HG03066 (cell line): ENCODE results near the gene PLA2G6.

ENCODE experiments used
- ATAC-seq: cut with Tn5 transposase; IDR thresholded peaks from one replicate; pipeline ENCODE4 v1.9.1; 2021; ENCODE audit warnings: low read depth; ENCODE audit not compliant: unreplicated experiment

The PLA2G6 gene

DNA sequence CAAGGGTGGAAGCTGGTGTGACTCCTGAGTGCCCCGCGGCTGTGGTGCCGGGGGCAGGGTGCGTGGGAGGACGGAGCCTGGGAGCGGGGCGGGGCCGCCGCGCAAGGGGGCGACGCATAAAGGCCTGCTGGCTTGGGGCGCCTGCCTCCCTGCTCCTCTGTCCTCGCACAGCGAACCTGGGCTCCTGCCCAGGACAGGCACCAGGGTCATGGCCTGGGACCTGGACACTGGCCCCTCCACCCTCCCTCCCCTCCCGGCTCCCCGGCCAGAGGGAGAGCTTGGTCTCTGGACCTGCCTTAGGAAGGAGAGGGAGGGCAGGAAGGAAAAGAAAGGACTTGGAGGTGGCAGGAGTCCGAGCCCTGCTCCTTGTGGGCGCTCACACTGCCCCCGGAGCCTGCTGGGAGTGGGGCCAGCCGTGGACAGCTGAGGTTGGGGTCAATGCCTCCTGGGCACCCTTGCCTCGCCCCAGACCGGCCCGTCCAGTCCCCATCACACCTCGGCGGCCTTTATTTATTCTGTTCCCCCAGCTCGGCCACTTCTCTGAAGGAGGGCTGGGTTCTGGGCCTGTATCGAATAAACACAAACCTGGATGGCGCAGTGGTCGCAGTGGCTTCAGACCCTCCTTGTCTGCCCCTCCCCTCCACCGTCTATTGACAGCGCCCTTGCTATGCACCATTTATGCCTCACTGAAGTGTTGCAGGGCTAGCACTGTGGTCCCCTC, 106.4 kb downstream of the PLA2G6 start:
- ATAC-seq, result no peak

DNA sequence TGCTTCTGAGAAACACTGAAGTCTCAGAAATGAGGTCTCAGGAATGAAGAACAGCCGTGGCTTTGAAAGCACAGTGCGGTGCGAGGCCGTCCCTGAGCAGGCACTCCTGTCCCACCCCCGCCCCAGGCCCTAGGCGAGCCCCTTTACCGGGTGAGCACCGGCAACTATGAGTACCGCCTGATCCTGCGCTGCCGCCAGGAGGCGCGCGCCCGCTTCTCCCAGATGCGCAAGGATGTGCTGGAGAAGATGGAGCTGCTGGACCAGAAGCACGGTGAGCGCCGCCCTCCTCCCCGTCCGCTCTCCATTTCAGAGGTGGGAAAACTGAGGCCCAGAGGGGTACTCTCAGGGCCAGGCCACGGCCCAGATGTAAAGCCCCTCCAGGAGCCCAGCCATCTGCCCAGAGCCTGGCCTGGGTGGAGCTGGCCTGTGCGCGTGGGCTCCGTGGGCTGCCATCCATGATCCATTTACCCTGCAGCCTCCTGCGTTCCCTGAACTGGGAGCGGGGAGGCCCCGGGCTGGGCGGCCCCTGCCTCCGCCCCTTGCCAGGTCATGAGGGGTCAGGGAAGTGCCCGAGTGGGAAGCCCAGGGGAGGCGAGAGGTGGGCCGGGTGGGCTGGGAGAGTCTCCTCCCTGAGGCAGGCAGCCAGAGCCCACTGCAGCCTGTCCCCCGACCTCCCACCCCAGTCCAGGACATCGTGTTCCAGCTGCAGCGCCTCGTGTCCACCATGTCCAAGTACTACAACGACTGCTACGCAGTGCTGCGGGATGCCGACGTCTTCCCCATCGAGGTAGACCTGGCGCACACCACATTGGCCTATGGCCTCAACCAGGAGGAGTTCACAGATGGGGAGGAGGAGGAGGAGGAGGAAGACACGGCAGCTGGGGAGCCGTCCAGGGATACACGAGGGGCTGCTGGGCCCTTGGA, 107.2 kb downstream of the PLA2G6 start:
- no peak for ATAC-seq

DNA sequence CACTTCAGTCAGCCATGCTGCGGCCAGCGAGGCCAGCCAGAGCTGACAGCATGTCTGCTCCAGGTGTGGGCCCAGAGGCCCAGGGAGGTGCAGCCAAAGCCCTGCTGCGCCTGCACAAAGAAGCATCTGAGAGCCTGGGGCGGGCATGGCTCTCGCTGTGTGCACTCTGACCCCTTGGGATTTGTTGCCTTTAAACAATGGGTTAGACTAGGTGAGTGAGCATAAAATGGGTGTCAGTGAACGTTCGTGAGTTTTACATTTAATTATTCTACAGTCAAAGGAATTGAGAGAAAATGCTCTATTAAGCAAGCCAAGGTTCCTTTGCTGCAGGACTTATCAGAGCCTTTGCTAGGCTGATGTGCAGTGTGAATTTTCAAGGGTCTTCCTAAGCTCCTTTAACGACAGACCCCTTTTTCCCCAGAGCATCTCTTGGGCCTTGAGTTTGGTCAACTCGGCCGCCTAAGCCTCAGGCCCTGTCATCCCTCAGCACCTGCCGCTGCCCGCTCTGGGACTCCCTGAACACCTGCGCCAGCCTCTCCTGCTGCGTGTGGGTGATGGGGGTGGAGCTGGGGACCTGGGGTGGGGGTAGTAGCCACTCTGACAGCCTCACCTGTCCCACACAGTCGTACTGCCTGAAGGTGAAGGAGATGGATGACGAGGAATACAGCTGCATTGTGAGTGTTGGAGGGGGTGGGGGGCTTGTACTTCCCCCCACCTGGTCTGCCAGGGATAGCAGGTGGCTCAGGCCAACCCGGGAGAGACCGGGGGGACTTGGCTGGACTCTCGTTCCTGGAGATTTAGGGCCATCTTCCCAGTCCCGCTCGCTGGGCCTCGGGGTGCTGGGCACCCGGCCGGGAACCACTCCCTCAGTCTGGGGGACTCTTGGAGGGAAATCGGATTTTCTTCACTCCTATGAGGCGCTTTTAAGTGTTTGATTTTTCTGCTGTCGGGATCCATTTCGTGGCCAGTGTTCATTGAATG, 108.2 kb downstream of the PLA2G6 start:
- ATAC-seq, result no peak

DNA sequence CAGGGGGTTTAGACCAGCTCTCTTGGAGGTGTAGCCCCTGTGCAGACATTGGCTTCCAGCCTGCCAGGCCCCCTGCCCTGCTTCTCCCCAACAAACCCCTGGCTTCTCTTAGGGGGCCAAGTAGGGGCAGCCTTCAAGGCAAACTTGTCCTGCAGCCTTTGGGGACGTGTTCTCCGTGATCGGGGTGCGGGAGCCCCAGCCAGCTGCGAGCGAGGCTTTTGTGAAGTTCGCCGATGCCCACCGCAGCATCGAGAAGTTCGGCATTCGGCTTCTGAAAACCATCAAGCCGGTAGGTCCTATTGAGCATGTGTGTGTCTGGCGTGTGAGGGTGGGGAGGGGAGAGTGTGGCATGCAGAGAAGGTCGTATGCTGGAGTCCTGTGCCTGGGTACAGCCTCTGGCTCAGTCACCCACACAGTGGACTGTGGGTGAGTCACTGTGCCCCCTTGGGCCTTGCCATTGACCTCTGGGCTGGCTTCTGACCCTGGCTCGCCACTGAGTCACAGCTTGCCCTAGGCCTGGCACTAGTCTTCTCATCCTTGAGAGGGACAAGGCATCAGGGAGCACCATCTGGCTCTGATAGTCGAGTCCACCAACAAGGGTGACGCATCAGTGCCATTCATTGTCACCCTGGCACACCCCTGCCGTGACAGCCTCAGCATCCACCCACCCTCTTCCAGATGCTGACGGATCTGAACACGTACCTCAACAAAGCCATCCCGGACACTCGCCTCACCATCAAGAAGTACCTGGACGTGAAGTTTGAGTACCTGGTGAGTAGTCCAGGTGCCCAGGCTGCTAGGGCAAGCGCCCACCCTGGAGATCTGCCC, 109.1 kb downstream of the PLA2G6 start:
- no peak for ATAC-seq

DNA sequence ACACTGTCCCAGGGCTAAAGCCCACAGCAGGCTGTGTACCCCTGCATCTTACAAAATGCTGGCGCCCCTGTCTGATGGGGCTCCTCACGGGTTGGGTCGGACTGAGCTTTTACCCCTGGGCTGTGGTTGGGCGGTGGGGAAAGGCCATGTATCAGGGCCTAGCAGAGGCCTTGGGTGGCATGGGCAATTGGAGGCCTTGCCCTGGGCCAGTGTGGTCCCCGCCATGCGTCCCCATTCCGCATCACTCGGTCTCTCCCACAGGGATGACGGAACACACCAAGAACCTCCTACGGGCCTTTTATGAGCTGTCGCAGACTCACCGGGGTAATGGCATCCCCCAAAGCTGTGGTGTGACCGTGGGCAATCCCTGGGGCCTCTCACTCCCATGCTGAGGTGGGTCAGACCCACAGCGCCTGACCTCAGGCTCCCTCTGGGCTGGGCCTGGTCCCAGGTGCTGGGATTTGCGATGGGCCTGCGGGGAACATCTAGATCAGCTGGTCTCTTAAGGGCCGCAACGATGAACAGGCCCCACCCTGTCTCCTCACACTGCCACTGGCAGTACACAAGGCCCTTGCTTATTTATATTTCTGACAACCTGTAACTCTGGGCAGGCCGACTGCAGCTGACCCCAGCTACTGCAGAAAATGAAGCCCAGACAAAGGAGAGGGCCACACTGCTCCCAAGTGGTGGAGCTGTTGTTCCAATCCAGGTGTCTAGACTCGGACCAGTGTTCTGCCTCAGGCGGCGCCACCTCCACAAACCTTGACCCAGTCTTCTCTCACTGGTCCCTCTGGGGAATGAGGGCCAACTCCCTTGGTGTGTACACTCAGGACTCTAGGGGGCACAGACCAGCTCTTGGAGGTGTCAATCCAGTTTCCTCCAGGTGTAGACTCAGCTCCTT, 110.0 kb downstream of the PLA2G6 start:
- ATAC-seq, result no peak

DNA sequence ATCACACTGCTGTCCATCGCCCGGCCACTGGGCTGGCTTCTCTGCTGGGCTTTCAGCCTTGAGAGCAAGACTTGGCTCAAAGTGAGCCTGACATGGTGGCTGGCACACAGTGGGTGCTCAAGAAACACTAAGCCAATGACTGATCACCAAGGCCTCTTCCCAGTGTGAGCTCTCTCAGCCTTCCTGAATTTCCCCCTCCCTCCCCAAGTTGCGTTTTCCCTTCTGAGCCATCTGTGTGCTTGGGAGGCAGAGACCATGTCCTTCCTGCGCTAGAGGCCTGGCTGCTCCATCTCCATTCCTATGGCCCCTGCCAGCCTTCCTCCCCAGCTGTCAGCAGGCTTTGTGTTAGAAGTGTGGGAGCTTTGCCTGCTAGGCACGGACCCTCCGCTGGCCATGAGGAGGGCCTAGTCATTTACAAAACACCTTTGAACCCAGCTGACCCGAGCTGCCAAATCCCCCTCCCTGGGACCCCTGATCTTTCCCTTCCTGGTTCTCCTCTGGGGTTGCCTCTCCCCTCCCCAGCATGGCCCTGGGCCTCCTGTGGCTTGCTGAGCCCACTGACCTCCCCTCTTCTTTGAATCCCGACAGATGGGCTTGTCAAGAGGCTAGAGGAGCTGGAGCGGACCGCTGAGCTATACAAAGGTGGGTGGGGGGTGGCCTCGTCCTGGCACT, 111.2 kb downstream of the PLA2G6 start:
- no peak for ATAC-seq

DNA sequence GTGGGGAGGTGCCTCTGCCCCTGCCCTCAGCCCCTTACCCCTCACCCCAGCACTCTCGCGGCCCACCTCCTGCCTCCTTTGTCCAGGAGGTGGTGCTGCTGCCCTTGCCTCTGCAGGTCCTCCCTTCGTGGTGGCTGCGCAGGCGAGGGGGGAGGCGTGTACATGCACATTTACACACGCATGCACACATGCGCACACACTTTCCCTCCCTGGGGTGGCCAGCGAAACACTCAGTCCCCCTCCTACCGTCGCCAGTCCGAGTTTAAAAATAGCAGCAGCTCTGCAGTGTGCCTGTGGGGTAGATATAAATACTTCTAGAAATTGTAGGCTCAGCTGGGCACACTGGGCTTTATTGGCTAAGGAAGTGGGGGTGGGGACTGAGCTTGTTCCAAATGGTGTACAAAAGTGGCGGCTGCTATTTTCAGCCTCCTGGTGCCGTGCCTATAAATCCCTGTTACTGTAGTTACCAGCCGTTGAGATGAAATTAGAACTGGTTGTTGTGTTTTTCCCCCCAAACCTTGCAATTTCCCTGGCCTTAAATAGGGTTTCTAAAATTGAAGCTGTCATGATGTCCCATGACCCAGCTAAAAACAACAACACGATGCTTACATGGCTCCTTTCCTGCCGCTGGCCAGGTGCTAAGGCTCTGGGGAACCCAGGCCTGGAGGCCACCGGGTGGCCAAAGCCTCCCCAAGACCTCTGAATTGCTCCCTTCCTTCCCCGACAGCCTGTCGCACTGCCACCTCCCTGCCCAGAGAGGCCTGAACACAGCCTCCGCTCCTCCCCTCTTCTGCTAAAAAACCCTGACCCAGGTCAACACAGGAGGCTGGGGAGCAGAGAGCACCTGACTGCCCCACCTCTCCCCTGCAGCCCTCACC, 112.0 kb downstream of the PLA2G6 start:
- no peak for ATAC-seq

DNA sequence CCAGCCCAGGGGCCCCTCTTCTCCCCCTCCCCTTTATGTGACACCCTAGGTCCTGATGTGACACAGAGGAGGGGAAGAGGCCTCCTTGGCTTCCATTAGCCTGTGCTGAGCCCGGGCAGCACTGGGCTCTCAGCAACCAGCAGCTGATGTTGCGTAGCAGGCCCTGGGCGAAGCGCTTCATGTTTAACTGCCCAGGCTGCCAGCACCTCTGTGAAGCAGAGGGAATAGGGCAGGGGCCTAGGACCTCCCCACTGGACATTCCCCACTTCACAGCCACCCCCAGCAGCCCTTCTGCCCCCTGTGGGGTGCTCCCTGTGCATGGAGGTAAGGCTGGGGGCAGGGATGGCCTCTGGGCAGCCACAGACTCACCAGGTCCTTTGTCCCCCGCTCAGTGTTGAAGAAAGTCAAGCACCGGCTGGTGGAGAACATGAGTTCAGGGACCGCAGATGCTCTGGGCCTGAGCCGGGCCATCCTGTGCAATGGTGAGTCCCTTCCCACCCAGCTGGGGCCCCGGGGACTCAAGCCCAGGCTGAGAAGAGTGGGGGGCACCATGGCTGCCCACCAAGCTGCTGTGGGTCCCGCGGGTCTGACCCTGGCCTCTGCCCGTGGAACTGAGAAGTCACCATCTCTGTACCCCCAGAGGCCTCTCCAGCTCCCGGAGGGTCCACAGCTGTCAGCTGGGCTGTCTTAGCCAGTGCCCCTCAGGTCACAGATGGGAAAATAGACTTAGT, 112.8 kb downstream of the PLA2G6 start:
- ATAC-seq, result no peak

DNA sequence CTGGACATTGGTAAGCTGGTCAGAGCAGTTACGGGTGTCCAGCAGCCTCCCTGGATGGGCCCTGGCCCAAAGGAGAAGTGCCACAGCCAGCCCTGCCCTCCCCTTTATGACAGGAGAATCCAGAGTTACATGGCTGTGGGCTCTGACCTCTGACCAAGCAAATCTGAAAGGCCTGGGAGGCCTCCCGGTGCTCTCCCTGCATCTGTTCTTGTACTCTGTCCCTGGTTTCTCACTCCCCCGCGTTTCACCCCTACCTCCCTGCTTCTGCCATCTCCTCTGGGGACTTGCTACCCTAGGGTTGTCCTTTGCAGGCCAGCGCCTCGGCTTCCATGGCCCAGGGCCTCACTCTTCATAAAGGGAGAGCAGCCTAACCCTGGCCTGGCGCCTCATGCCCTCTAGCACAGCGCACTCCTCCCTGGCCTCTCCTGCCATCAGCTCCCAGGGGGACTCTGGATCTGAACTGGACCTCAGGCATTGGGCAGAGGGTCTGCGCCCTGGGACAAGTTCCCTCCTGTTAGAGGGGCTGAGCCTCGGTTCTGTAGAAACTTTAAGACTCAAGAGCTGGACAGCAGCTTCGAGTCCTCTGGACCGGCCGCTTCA, 113.8 kb downstream of the PLA2G6 start:
- no peak for ATAC-seq

DNA sequence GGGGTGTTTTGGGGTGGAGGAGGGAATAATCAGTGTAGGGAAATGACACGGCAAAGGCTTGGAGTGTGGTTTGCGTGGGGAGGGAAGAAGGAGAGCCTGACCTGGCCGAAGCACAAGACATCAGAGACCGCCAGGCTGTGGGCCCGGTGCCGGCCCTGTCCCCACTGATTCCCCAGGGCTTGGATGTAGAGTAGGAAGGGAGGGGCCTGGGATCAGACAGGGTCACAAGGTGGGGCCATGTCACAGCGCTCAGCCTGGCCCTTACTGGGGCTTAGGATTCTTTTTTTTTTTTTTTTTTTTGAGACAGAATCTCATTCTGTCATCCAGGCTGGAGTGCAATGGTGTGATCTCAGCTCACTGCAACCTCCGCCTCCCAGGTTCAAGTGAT, 114.6 kb downstream of the PLA2G6 start:
- no peak for ATAC-seq

DNA sequence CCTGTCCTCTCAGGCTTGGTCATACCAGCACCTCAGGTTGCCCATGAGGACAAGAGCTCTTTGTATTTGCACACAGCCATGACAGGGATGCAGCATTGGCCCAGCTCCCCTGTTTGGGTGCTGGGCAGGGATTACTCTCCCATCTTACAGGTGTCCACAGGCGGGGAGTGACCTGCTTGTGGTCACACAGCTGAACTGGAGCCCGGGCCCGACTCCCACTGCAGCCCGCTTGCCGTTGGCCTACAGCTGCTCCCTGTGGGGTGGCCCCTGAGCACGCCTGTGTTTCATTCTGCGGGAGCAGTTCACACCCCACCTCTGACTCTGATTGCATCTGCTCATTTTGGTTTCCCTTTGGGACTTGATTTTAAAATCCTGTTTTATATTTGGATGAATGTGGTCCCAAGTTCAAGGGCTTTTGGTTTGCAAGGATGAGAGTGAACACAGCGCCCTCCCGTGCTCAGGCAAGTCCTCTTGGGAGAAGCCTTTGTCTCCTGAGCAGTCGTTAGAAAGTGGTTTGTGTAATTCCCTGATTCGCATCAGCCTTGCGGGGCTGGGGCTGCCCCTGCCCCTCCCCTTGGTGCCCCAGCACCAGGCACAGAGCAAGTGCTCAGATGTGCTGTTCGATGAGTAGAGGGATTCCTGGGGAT, 115.1 kb downstream of the PLA2G6 start:
- ATAC-seq, result no peak

DNA sequence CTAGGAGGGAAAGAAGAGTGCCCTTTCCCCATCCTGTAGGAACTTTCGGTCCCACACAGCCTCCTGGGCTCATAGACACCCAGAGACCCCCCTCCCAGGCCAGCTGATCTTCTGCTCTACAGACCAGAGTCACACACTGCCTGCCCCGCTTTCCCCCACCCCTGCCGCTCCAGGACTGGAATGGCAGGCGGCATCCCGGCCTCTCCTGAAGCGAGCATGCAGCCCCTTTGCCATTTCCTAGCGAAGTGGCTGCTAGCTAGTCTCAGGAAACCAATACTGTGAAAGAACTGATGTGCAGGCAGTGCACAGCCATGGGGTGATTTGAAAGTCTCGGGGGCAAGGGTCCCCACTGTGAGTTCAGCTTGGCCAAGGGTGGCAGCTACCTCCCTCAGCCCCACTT, 116.1 kb downstream of the PLA2G6 start:
- no peak for ATAC-seq

DNA sequence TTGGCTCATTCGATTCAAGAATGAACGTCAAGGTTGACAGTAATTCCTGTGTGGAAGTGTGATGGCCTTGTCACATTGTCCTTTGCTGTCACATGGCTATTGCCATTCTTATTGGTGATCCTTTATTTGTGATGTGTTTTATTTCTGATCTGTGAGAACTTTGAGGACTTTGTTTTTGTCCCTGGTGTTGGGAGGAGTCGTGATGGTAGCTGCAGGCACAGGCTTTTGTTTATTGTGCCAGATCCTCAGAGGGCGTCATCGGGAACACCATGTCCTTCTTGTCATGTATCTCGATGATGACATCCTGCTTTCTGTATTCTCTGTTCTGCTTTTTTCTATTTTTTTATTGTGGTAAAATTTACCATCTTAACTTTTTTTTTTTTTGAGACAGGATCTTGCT, 118.8 kb downstream of the PLA2G6 start:
- no peak for ATAC-seq
